Chondrocyte (in vitro differentiated cells): ENCODE results near the gene KAZN. TPM values are rescaled to one million over a fixed set of nuclear protein-coding genes. Genes with fewer than 3 reads are reported as not detected.

ENCODE experiments used
- DNase-seq: peaks from one replicate; pipeline ENCODE4 v3.0.0; 2021; ENCODE audit warnings: mixed read lengths, low spot score
- H3K27ac Mint-ChIP-seq: one replicate; pipeline ENCODE4 v1.8.0; 2021; ENCODE audit warnings: mild to moderate bottlenecking, moderate library complexity, mixed read lengths; ENCODE audit not compliant: unreplicated experiment
- H3K27me3 Mint-ChIP-seq: 2 replicates; pipeline ENCODE4 v1.8.0; 2021; ENCODE audit warnings: low read depth, mixed read lengths
- H3K36me3 Mint-ChIP-seq: 2 replicates; pipeline ENCODE4 v1.8.0; 2021; ENCODE audit warnings: low read depth, mixed read lengths
- H3K4me1 Mint-ChIP-seq: 2 replicates; pipeline ENCODE4 v1.8.0; 2021; ENCODE audit warnings: low read depth, mild to moderate bottlenecking, mixed read lengths
- H3K4me3 Mint-ChIP-seq: one replicate; pipeline ENCODE4 v1.8.0; 2021; ENCODE audit warnings: mild to moderate bottlenecking, moderate library complexity, mixed read lengths; ENCODE audit not compliant: unreplicated experiment
- H3K9me3 Mint-ChIP-seq: 2 replicates; pipeline ENCODE4 v1.8.0; 2021; ENCODE audit warnings: low read depth, mixed read lengths
- CTCF ChIP-seq: fragments of 200-600 bp; sonication (generic); IDR thresholded peaks from 2 replicates; pipeline ENCODE4 v1.5.0; 2021; ENCODE audit warnings: antibody characterized with exemption, mild to moderate bottlenecking, moderate library complexity
- total RNA-seq: library from RNA; stranded (reverse); gene quantifications from 3 replicates; pipeline ENCODE4 v1.2.1, GENCODE V29; 2021

The KAZN gene
- total RNA-seq, 1 donor from 2014 or later, result 29.6 TPM

GRCh38 chr1:14685078-14685477, 86.6 kb downstream of the KAZN start:
- DNase-seq, result no peak
- Mint-ChIP-seq H3K27ac (no peak overlapping the region), H3K9me3 (peaks cover 19% of the 10 kb centered on the region), H3K4me3 (no peak overlapping the region), H3K36me3 (no peaks in the 10 kb centered on the region), H3K27me3 (peaks cover 4% of the 10 kb centered on the region), H3K4me1 (no peaks in the 10 kb centered on the region)
- TF ChIP-seq CTCF, result no peak

GRCh38 chr1:14686701-14687100, 88.2 kb downstream of the KAZN start:
- no peak overlapping the region for H3K27ac Mint-ChIP-seq
- H3K4me3 Mint-ChIP-seq, result no peak overlapping the region
- no peaks in the 10 kb centered on the region for H3K4me1 Mint-ChIP-seq

GRCh38 chr1:14687147-14687546, 88.7 kb downstream of the KAZN start:
- H3K36me3 Mint-ChIP-seq, result no peaks in the 10 kb centered on the region
- H3K4me3 Mint-ChIP-seq, result no peak overlapping the region
- H3K27me3 Mint-ChIP-seq, result peaks cover 9% of the 10 kb centered on the region
- TF ChIP-seq CTCF, result no peak
- H3K9me3 Mint-ChIP-seq, result peaks cover 10% of the 10 kb centered on the region
- DNase-seq, result no peak
- no peaks in the 10 kb centered on the region for H3K4me1 Mint-ChIP-seq
- no peak overlapping the region for H3K27ac Mint-ChIP-seq

More at GRCh38 chr1:14686701-14687100, 88.2 kb downstream of the KAZN start:
- TF ChIP-seq CTCF, result no peak
- H3K9me3 Mint-ChIP-seq, result peaks cover 13% of the 10 kb centered on the region
- H3K36me3 Mint-ChIP-seq, result no peaks in the 10 kb centered on the region
- H3K27me3 Mint-ChIP-seq, result peaks cover 9% of the 10 kb centered on the region
- DNase-seq, result no peak

- no peaks in the 10 kb centered on the region for H3K36me3 Mint-ChIP-seq
- DNase-seq, result no peak
- no peak overlapping the region for H3K4me3 Mint-ChIP-seq
- H3K27me3 Mint-ChIP-seq, result peaks cover 19% of the 10 kb centered on the region
- no peak overlapping the region for H3K27ac Mint-ChIP-seq
- H3K4me1 Mint-ChIP-seq, result no peaks in the 10 kb centered on the region
- no peak for TF ChIP-seq CTCF
- peaks cover 1% of the 10 kb centered on the region for H3K9me3 Mint-ChIP-seq
Measured at GRCh38 chr1:14689996-14690615, 91.6 kb downstream of the KAZN start.

- H3K9me3 Mint-ChIP-seq, result no peaks in the 10 kb centered on the region
- no peak for DNase-seq
- TF ChIP-seq CTCF, result no peak
- H3K36me3 Mint-ChIP-seq, result no peaks in the 10 kb centered on the region
- H3K4me3 Mint-ChIP-seq, result no peak overlapping the region
- H3K27ac Mint-ChIP-seq, result no peak overlapping the region
- H3K4me1 Mint-ChIP-seq, result no peaks in the 10 kb centered on the region
- peaks cover 23% of the 10 kb centered on the region for H3K27me3 Mint-ChIP-seq
Measured at GRCh38 chr1:14693949-14694348, 95.5 kb downstream of the KAZN start.
